HepG2 (cell line): ENCODE measurements around the gene LIMS2. TPM values are rescaled to one million over a fixed set of nuclear protein-coding genes. Genes with fewer than 3 reads are reported as not detected.

ENCODE experiments used
- ATAC-seq: fragments of 200-7000 bp; cut with Tn5 transposase; 3 replicates; pipeline ENCODE4 v1.9.1; 2020; ENCODE audit warnings: mild to moderate bottlenecking, moderate library complexity
- BruUV-seq: library from RNA; stranded (reverse); fragments of 400-500 nt; replicated peaks from 2 replicates; lab custom pipeline; 2021; lab: Mats Ljungman, UMichigan
- CTCF ChIA-PET: fragments of 300-600 bp; formaldehyde crosslinking; extraction: SDS; loops from one replicate; lab custom pipeline; 2021; ENCODE audit warnings: low total read pairs, inconsistent platforms, low intra/inter-chr PET ratio; lab: Yijun Ruan, JAX
- POLR2A ChIA-PET: fragments of 350-600 bp; sonication (Branson Sonifier 250); formaldehyde crosslinking; loops from one replicate; lab custom pipeline; 2020; ENCODE audit warnings: antibody characterized with exemption, inconsistent platforms; lab: Yijun Ruan, JAX
- DNase-seq: peaks from one replicate; pipeline ENCODE4 v3.0.0-alpha.2; 2015; ENCODE audit warnings: low spot score
- FAIRE-seq: peaks from 3 replicates; lab custom pipeline; 2011; peaks lifted over from hg19 to GRCh38; lab: Jason Lieb, UNC
- H2AFZ ChIP-seq: one replicate; pipeline ENCODE4 v1.6.1; 2011; ENCODE audit warnings: low read length, inconsistent platforms
- H3K27ac ChIP-seq: fragments of 300-600 bp; 3 replicates; pipeline ENCODE4 v1.8.0; 2011; ENCODE audit warnings: mixed run types, mild to moderate bottlenecking, mixed read lengths, low read length, inconsistent platforms; ENCODE audit not compliant: insufficient read depth; ENCODE audit errors: extremely low read length
- H3K27me3 ChIP-seq, 2 experiments: fragments of 200-600 bp in 1 of 2; 2 replicates in 1 of 2; 3 replicates in 1 of 2; pipeline versions ENCODE4 v1.6.0 to v1.8.0; 2011; ENCODE audit warnings: low read length in 2 of 2, mild to moderate bottlenecking in 2 of 2, moderate library complexity in 2 of 2, inconsistent platforms in 1 of 2; ENCODE audit not compliant: insufficient read depth in 2 of 2, control insufficient read depth in 1 of 2
- H3K36me3 ChIP-seq, 2 experiments: fragments of 200-600 bp in 1 of 2; replicated peaks in 1 of 2; 2 replicates in 1 of 2; 3 replicates in 1 of 2; pipeline versions ENCODE4 v1.5.1 to v1.8.0; 2011; ENCODE audit warnings: low read length in 2 of 2, inconsistent platforms in 1 of 2; ENCODE audit not compliant: insufficient read depth in 2 of 2, control insufficient read depth in 1 of 2
- H3K4me1 ChIP-seq: 2 replicates; pipeline ENCODE4 v1.5.1; 2012; ENCODE audit warnings: low read length, inconsistent platforms; ENCODE audit not compliant: insufficient read depth
- H3K4me2 ChIP-seq: 2 replicates; pipeline ENCODE4 v1.6.0; 2011; ENCODE audit warnings: low read depth, low read length, inconsistent platforms
- H3K4me3 ChIP-seq, 3 experiments: fragments of 200-600 bp in 1 of 3; sonication (generic), shearing (Covaris generic) in 1 of 3; replicated peaks in 1 of 3; 2 replicates each; pipeline ENCODE4 v1.5.1; 2011 to 2016; ENCODE audit warnings: low read length in 3 of 3, inconsistent platforms in 2 of 3, low read depth in 2 of 3, mild to moderate bottlenecking in 2 of 3, control low read depth in 1 of 3, mixed read lengths in 1 of 3; ENCODE audit not compliant: insufficient read depth in 1 of 3
- H3K79me2 ChIP-seq: one replicate; pipeline ENCODE4 v1.6.1; 2011; ENCODE audit warnings: low read length, inconsistent platforms; ENCODE audit not compliant: insufficient read depth
- H3K9ac ChIP-seq: 2 replicates; pipeline ENCODE4 v1.6.0; 2011; ENCODE audit warnings: mild to moderate bottlenecking, low read depth, low read length, inconsistent platforms; ENCODE audit not compliant: insufficient read depth
- H3K9me3 ChIP-seq: 2 replicates; pipeline ENCODE4 v1.5.1; 2012; ENCODE audit warnings: mild to moderate bottlenecking, low read length
- H4K20me1 ChIP-seq: 2 replicates; pipeline ENCODE4 v1.6.0; 2011; ENCODE audit warnings: inconsistent platforms, mild to moderate bottlenecking, low read length, moderate library complexity; ENCODE audit not compliant: insufficient read depth
- CENPX ChIP-seq: sonication (generic); formaldehyde crosslinking; IDR thresholded peaks from 2 replicates; pipeline ENCODE4 v1.9.0; 2021; ENCODE audit warnings: mild to moderate bottlenecking, missing genetic modification reagents, moderate library complexity
- GZF1 ChIP-seq: sonication (generic); formaldehyde crosslinking; IDR thresholded peaks from 2 replicates; pipeline ENCODE4 v1.5.1; 2020; ENCODE audit warnings: mild to moderate bottlenecking, missing genetic modification reagents
- HES4 ChIP-seq: sonication (generic); formaldehyde crosslinking; IDR thresholded peaks from 2 replicates; pipeline ENCODE4 v1.9.0; 2021; ENCODE audit warnings: mild to moderate bottlenecking, missing genetic modification reagents, borderline replicate concordance
- HOXA3 ChIP-seq: sonication (generic); formaldehyde crosslinking; IDR thresholded peaks from 2 replicates; pipeline ENCODE4 v1.5.0; 2020; ENCODE audit warnings: missing genetic modification reagents
- MAFK ChIP-seq, 2 experiments: IDR thresholded peaks in 1 of 2; conservative IDR thresholded peaks in 1 of 2; 2 replicates each; pipeline ENCODE4 v1.6.1; 2011; ENCODE audit warnings: improper control_type of control experiment in 2 of 2, low read length in 2 of 2
- MTF2 ChIP-seq: sonication (generic); formaldehyde crosslinking; IDR thresholded peaks from 2 replicates; pipeline ENCODE4 v1.5.0; 2020; ENCODE audit warnings: missing genetic modification reagents, borderline replicate concordance
- NRL ChIP-seq: sonication (generic); formaldehyde crosslinking; IDR thresholded peaks from 2 replicates; pipeline ENCODE4 v1.5.0; 2020; ENCODE audit warnings: missing genetic modification reagents, mild to moderate bottlenecking, moderate library complexity, borderline replicate concordance
- ZFP37 ChIP-seq: sonication (generic); formaldehyde crosslinking; IDR thresholded peaks from 2 replicates; pipeline ENCODE4 v1.4.0; 2020; ENCODE audit warnings: missing genetic modification reagents, borderline replicate concordance
- ZNF260 ChIP-seq: sonication (generic); formaldehyde crosslinking; IDR thresholded peaks from 2 replicates; pipeline ENCODE4 v1.4.0; 2020; ENCODE audit warnings: missing genetic modification reagents, low read depth, mild to moderate bottlenecking, borderline replicate concordance
- ZNF44 ChIP-seq: sonication (generic); formaldehyde crosslinking; IDR thresholded peaks from 2 replicates; pipeline ENCODE4 v1.5.1; 2020; ENCODE audit warnings: mild to moderate bottlenecking, missing genetic modification reagents
- ZNF883 ChIP-seq: sonication (generic); formaldehyde crosslinking; IDR thresholded peaks from 2 replicates; pipeline ENCODE4 v1.5.1; 2020; ENCODE audit warnings: mild to moderate bottlenecking, missing genetic modification reagents; ENCODE audit errors: not compliant biosample characterization
- WGBS: methylation state at CpG from one replicate; pipeline ENCODE4 v1.1.6; 2017; ENCODE audit warnings: low lambda C conversion rate; 5-methylcytosine and 5-hydroxymethylcytosine counted together
- in situ Hi-C: cut with HindIII; loops from 2 replicates; pipeline ENCODE4 v1.10.0; 2017; ENCODE audit warnings: low pct_unique_long_range_greater_than_20kb; ENCODE audit not compliant: extremely low pct_ligation_motif_present
- intact Hi-C: fragments of 100-400 bp; cut with micrococcal nuclease; formaldehyde crosslinking; loops from one replicate; pipeline ENCODE4 v1.10.0; 2022; ENCODE audit not compliant: unreplicated experiment
- polyA plus RNA-seq, 8 experiments: library from polyadenylated mRNA; depleted of rRNA in 3 of 8; stranded (reverse) in 7 of 8; unstranded in 1 of 8; fragments of >200 nt; fragmentation: Illumina TruSeq in 4 of 8; extraction: Trizol in 4 of 8; gene quantifications; 2 replicates each; pipeline versions ENCODE4 v1.2.1 to v1.2.3, GENCODE V29; 2011 to 2016; ENCODE audit warnings: low read depth in 4 of 8, missing spikeins in 1 of 8, mixed read lengths in 1 of 8; ENCODE audit not compliant: insufficient read depth in 1 of 8
- total RNA-seq, 5 experiments: library from RNA; depleted of rRNA; stranded (reverse); fragments of >200 nt; fragmentation: Illumina TruSeq; extraction: Trizol; gene quantifications; 2 replicates each; pipeline ENCODE4 v1.2.3, GENCODE V29; 2016; ENCODE audit warnings: low read depth in 1 of 5
- TF ChIP-seq, protein P1 (sequence below): sonication (generic); formaldehyde crosslinking; IDR thresholded peaks from 2 replicates; pipeline ENCODE4 v1.4.0; 2020; ENCODE audit warnings: missing genetic modification reagents, borderline replicate concordance
- TF ChIP-seq, protein P2 (sequence below): sonication (generic); formaldehyde crosslinking; IDR thresholded peaks from 2 replicates; pipeline ENCODE4 v1.9.0; 2022; ENCODE audit warnings: low read depth, missing genetic modification reagents
- TF ChIP-seq, protein P3 (sequence below): sonication (generic); formaldehyde crosslinking; conservative IDR thresholded peaks from 2 replicates; pipeline ENCODE4 v1.8.0; 2022; ENCODE audit warnings: missing genetic modification reagents

LIMS2 gene
- total and polyA plus RNA-seq, 2 of the 13 experiments (the other 11 are each of a cell fraction or from before 2014, with no cell fraction given) = 1.0 to 1.9 TPM

DNA sequence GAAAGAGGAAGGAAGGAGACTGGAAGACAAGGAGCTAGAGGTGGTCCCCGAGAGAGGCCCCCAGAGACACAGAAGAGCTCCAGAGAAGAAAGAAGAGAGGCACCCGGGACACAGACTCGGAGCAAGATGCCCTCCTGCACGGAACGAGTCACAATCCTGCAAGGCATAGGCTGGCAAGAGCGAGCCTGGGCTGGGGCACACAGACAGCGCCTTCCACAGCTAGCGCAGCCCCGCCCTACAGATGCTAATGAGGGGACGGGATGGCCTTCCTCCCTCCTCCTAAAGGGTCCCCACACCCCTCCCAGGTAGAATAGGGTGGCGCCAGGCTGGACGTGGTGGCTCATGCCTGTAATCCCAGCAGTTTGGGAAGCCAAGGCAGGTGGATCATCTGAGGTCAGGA is 49.2 kb downstream of the LIMS2 start:
- no peak overlapping the region for H3K9ac ChIP-seq
- 15% methylated on average over 9 of the region's 12 CpGs for WGBS
- no peak overlapping the region for H3K27ac ChIP-seq
- no TSS peak for BruUV-seq
- DNase-seq = no peak
- in situ Hi-C loops (no loop called here), intact Hi-C loops (no loop called here)
- no peak for FAIRE-seq
- H3K36me3 ChIP-seq = no peaks in the 10 kb centered on the region
- H3K4me3 ChIP-seq = no peak overlapping the region
- TF ChIP-seq ZNF260 (CRISPR knock-in tag) (no peak), GZF1 (CRISPR knock-in tag) (no peak), HOXA3 (CRISPR knock-in tag) (no peak), CENPX (CRISPR knock-in tag) (no peak), MTF2 (CRISPR knock-in tag) (no peak), ZNF883 (CRISPR knock-in tag) (no peak), NRL (no peak), ZFP37 (no peak), MAFK (conservative IDR thresholded peaks at IDR 0.05 in 1 of 2, IDR thresholded peaks at IDR 0.05 in 1 of 2; ENCODE audit: low read length in 2 of 2) (no peak), HES4 (CRISPR knock-in tag) (no peak), ZNF44 (CRISPR knock-in tag) (no peak)
- TF ChIP-seq, protein P1, sequence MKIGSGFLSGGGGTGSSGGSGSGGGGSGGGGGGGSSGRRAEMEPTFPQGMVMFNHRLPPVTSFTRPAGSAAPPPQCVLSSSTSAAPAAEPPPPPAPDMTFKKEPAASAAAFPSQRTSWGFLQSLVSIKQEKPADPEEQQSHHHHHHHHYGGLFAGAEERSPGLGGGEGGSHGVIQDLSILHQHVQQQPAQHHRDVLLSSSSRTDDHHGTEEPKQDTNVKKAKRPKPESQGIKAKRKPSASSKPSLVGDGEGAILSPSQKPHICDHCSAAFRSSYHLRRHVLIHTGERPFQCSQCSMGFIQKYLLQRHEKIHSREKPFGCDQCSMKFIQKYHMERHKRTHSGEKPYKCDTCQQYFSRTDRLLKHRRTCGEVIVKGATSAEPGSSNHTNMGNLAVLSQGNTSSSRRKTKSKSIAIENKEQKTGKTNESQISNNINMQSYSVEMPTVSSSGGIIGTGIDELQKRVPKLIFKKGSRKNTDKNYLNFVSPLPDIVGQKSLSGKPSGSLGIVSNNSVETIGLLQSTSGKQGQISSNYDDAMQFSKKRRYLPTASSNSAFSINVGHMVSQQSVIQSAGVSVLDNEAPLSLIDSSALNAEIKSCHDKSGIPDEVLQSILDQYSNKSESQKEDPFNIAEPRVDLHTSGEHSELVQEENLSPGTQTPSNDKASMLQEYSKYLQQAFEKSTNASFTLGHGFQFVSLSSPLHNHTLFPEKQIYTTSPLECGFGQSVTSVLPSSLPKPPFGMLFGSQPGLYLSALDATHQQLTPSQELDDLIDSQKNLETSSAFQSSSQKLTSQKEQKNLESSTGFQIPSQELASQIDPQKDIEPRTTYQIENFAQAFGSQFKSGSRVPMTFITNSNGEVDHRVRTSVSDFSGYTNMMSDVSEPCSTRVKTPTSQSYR (CRISPR knock-in tag) = no peak
- TF ChIP-seq, protein P2, sequence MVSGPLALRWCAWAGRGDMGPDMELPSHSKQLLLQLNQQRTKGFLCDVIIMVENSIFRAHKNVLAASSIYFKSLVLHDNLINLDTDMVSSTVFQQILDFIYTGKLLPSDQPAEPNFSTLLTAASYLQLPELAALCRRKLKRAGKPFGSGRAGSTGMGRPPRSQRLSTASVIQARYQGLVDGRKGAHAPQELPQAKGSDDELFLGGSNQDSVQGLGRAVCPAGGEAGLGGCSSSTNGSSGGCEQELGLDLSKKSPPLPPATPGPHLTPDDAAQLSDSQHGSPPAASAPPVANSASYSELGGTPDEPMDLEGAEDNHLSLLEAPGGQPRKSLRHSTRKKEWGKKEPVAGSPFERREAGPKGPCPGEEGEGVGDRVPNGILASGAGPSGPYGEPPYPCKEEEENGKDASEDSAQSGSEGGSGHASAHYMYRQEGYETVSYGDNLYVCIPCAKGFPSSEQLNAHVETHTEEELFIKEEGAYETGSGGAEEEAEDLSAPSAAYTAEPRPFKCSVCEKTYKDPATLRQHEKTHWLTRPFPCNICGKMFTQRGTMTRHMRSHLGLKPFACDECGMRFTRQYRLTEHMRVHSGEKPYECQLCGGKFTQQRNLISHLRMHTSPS (CRISPR knock-in tag) = no peak
- TF ChIP-seq, protein P3, sequence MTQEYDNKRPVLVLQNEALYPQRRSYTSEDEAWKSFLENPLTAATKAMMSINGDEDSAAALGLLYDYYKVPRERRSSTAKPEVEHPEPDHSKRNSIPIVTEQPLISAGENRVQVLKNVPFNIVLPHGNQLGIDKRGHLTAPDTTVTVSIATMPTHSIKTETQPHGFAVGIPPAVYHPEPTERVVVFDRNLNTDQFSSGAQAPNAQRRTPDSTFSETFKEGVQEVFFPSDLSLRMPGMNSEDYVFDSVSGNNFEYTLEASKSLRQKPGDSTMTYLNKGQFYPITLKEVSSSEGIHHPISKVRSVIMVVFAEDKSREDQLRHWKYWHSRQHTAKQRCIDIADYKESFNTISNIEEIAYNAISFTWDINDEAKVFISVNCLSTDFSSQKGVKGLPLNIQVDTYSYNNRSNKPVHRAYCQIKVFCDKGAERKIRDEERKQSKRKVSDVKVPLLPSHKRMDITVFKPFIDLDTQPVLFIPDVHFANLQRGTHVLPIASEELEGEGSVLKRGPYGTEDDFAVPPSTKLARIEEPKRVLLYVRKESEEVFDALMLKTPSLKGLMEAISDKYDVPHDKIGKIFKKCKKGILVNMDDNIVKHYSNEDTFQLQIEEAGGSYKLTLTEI (CRISPR knock-in tag) = no peak
- ATAC-seq = no peak
- no peaks in the 10 kb centered on the region for H3K4me1 ChIP-seq
- H3K27me3 ChIP-seq = peaks cover 27 to 91% of the 10 kb centered on the region in 2 experiments
- POLR2A ChIA-PET = no interaction called here
- H3K79me2 ChIP-seq = no peaks in the 10 kb centered on the region
- H3K4me2 ChIP-seq = no peak overlapping the region
- no peaks in the 10 kb centered on the region for H4K20me1 ChIP-seq
- CTCF ChIA-PET = no interaction called here
- no peak overlapping the region for H2AFZ ChIP-seq
- H3K9me3 ChIP-seq = no peaks in the 10 kb centered on the region
